Activated CD8-positive, alpha-beta memory T cell treated with anti-CD3 and anti-CD28 coated beads for 4 hours (primary cell): ENCODE measurements around the gene UQCRC2.
"Not testable (repeated sequence)": the region's sequence is repeated elsewhere in the genome, so short reads cannot be mapped to it uniquely, and the experiment has no call there.

Experiments
- DNase-seq, 2 donors: peaks; one replicate each; pipeline ENCODE4 v3.0.0-alpha.2; 2020; ENCODE audit warnings: low read depth in 2 of 2

The UQCRC2 gene

GRCh38 chr16:22008215-22009059, 55.3 kb downstream of the UQCRC2 start:
- DNase-seq: no peak

GRCh38 chr16:22010902-22011301, 57.7 kb downstream of the UQCRC2 start:
- DNase-seq: no peak

- no peak for DNase-seq
These were observed 59.1 kb downstream of the UQCRC2 start for GRCh38 chr16:22012241-22012640.

- DNase-seq: no peak
These were observed 60.3 kb downstream of the UQCRC2 start for GRCh38 chr16:22013486-22013885.

GRCh38 chr16:22014271-22014873, 61.2 kb downstream of the UQCRC2 start:
- DNase-seq: no peak

- no peak for DNase-seq
These were observed 63.8 kb downstream of the UQCRC2 start for GRCh38 chr16:22016927-22017326.

DNA sequence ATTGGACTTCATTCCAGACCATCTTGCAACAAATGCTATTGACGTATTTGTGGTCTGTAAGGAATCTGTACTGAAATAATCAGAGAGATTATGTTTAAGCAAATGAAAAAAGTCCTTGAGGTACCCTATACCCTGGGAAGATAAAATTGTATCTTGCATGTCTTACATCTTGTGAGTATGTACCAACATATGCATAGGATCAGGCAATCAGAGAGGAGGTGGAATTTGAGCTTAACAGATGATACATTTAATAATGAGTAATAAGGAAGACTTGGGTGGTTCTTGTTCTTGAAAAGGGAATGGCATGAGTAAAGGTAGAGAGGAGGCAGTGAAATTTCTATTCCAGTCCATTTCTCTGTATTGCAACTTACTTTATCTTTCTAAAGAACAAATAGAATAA, 65.4 kb downstream of the UQCRC2 start:
- no peak for DNase-seq

DNA sequence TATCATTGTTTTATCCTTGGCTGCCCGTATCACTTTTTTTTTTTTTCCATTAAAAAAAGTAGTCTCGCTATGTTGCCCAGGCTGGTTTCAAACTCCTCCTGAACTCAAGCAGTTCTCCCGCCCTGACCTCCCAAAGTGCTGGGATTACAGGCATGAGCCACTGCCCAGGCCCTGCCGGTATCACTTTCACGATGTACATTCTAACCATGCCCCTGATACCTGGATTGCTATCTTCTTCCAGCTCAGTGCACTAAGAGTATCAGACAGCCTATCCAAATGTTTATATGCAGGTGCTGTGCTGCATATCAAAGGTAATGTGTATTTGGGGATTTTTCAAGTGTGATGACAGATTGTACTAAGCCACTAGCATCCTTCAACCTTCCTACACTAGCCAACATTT, 69.0 kb downstream of the UQCRC2 start:
- DNase-seq: no peak

GRCh38 chr16:22023505-22023904, 70.3 kb downstream of the UQCRC2 start:
- no peak for DNase-seq

- not testable (repeated sequence) for DNase-seq
These were observed 71.6 kb downstream of the UQCRC2 start for GRCh38 chr16:22024785-22025184.

DNA sequence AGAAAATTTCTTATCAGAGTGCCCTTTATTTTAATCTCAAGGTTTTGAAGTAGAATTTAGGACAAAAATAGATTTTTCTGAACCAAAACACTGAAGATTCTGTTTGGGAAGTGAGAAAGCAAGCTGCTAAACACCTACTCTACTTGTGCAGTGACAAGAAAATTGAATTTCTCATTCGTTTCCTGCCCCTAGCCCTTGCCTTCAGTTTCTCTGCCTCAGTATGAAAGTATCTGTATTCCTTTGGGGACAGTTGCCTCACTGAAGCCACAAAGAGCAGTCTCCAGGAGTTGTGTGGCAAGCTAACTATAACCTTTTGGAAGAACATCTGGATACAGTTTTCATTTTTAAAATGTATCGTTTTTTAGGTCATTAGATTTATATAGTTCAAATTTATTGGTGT, 74.5 kb downstream of the UQCRC2 start:
- DNase-seq: no peak

GRCh38 chr16:22029632-22030031, 76.5 kb downstream of the UQCRC2 start:
- no peak for DNase-seq

DNA sequence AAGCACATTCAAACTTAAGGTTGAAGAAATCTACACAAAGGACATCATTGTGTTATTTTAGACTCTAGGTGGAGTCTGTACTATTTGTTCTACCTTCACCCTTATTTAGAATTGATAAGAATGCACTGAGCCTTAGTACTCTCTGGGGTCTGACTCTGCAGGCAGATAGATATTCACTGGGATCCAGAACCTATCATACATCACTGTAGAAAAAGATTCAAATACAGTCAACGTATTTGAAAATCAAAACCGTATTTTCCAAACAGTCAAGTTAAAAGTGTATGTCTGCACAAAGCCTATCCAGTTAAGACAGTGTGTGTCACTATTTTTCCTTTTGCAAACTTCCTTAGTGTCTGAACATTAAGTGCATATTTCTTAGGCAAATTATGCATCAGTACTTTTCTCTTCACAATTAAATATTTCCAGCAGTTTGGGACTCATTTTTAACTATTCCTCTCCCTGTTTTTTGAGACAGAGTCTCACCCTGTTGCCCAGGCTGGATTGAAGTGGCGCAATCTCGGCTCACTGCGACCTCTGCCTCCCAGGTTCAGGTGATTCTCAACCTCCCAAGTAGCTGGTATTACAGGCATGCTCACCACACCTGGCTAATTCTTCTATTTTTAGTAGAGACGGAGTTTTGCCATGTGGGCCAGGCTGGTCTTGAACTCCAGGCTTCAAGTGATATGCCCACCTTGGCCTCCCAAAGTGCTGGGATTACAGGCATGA, 77.1 kb downstream of the UQCRC2 start:
- no peak for DNase-seq

GRCh38 chr16:22031483-22032083, 78.4 kb downstream of the UQCRC2 start:
- DNase-seq: no peak
